A172 (cell line): ENCODE results near the gene GAGE12J. TPM values are rescaled to one million over a fixed set of nuclear protein-coding genes. Genes with fewer than 3 reads are reported as not detected.
"Not testable (repeated sequence)": the region's sequence is repeated elsewhere in the genome, so short reads cannot be mapped to it uniquely, and the experiment has no call there.

Experiments
- DNase-seq: peaks from one replicate; pipeline ENCODE4 v3.0.0-alpha.2; 2015; ENCODE audit warnings: low spot score
- total RNA-seq: library from RNA; depleted of rRNA; stranded (reverse); fragments of >200 nt; shearing (Covaris generic); gene quantifications from 2 replicates; pipeline ENCODE4 v1.2.3, GENCODE V29; 2014; rRNA removed

The GAGE12J gene
- total RNA-seq, 1 experiment from 2014 or later = not detected

- DNase-seq = no peak
These were observed 11.5 kb upstream of the GAGE12J start for GRCh38 chrX:49310371-49310770.

- DNase-seq = no peak
These were observed 9.7 kb upstream of the GAGE12J start for GRCh38 chrX:49312176-49312575.

GRCh38 chrX:49316085-49316484 is 5.8 kb upstream of the GAGE12J start:
- no peak for DNase-seq

- not testable (repeated sequence) for DNase-seq
These were observed 429 bp downstream of the GAGE12J start for GRCh38 chrX:49322266-49322665.

- not testable (repeated sequence) for DNase-seq
These were observed 1.9 kb downstream of the GAGE12J start for GRCh38 chrX:49323735-49324134.

- not testable (repeated sequence) for DNase-seq
These were observed 8.6 kb downstream of the GAGE12J start for GRCh38 chrX:49330421-49330820.

GRCh38 chrX:49331282-49331681 is 9.4 kb downstream of the GAGE12J start, which contains the start of gene GAGE13:
Gene GAGE13 (plus strand): TSS chrX:49331582. CDS start chrX:49332738, 1,156 bp downstream.
- DNase-seq = not testable (repeated sequence)

GRCh38 chrX:49331841-49332240 is 10.0 kb downstream of the GAGE12J start:
- DNase-seq = not testable (repeated sequence)

GRCh38 chrX:49341449-49341848 is 19.6 kb downstream of the GAGE12J start:
- DNase-seq = not testable (repeated sequence)

GRCh38 chrX:49344496-49345175 is 22.8 kb downstream of the GAGE12J start:
- DNase-seq = not testable (repeated sequence)

GRCh38 chrX:49345402-49345801 is 23.6 kb downstream of the GAGE12J start:
- DNase-seq = not testable (repeated sequence)

- not testable (repeated sequence) for DNase-seq
These were observed 24.3 kb downstream of the GAGE12J start for GRCh38 chrX:49346150-49346549.

Other genes starting within 250 kb of the GAGE12J start
- 11.7 and 12.6 TPM in 2 replicates for gene PRAF2, start 248.0 kb upstream of the GAGE12J start, total RNA-seq
- gene WDR45, start 242.2 kb upstream of the GAGE12J start, total RNA-seq = 47.5 and 64.6 TPM in 2 replicates
- gene GPKOW, start 198.3 kb upstream of the GAGE12J start, total RNA-seq = 41.9 and 42.4 TPM in 2 replicates
- 0.36 and 1.8 TPM in 2 replicates for gene MAGIX, start 159.3 kb upstream of the GAGE12J start, total RNA-seq
- 70.3 and 80.8 TPM in 2 replicates for gene PLP2, start 150.1 kb upstream of the GAGE12J start, total RNA-seq
- 2.8 and 2.9 TPM in 2 replicates for gene PRICKLE3, start 135.7 kb upstream of the GAGE12J start, total RNA-seq
- gene SYP, start 121.8 kb upstream of the GAGE12J start, total RNA-seq = 0.05 and 0.48 TPM in 2 replicates
- not detected in 2 replicates for gene CACNA1F, start 88.7 kb upstream of the GAGE12J start, total RNA-seq
- 15.0 and 16.8 TPM in 2 replicates for gene CCDC22, start 86.6 kb upstream of the GAGE12J start, total RNA-seq
- not detected in 2 replicates for gene FOXP3, start 57.3 kb upstream of the GAGE12J start, total RNA-seq
- 8.0 and 11.1 TPM in 2 replicates for gene PPP1R3F, start 52.2 kb upstream of the GAGE12J start, total RNA-seq
- not detected in 2 replicates for gene GAGE10, start 18.4 kb upstream of the GAGE12J start, total RNA-seq
- 6.7 TPM in 1 of 2 replicates, not detected in the other for gene GAGE13, start 9.5 kb downstream of the GAGE12J start, total RNA-seq
- gene GAGE12C, start 210.1 kb downstream of the GAGE12J start, total RNA-seq = not detected in 2 replicates
- gene GAGE12D, start 219.7 kb downstream of the GAGE12J start, total RNA-seq = not detected in 2 replicates
- not detected in 2 replicates for gene GAGE12E, start 229.3 kb downstream of the GAGE12J start, total RNA-seq
- 0.71 and 1.1 TPM in 2 replicates for gene GAGE12F, start 238.8 kb downstream of the GAGE12J start, total RNA-seq
- gene GAGE12G, start 248.4 kb downstream of the GAGE12J start, total RNA-seq = not detected in 2 replicates